Parathyroid adenoma (tissue), 2 donors: ENCODE results near the gene TFAP2A.

Experiments
- H2AFZ ChIP-seq: fragments of 300-600 bp; sonication (generic); one replicate; pipeline ENCODE4 v1.7.0; 2017; ENCODE audit warnings: antibody characterized with exemption, mild to moderate bottlenecking
- H3K27ac ChIP-seq: fragments of 300-600 bp; sonication (generic); one replicate; pipeline ENCODE4 v1.7.0; 2017
- H3K27me3 ChIP-seq: fragments of 300-600 bp; sonication (generic); one replicate; pipeline ENCODE4 v1.7.0; 2017; ENCODE audit warnings: low read length; ENCODE audit not compliant: control insufficient read depth, insufficient read depth
- H3K36me3 ChIP-seq: fragments of 300-600 bp; sonication (generic); one replicate; pipeline ENCODE4 v1.7.0; 2017; ENCODE audit warnings: low read length; ENCODE audit not compliant: control insufficient read depth, insufficient read depth
- H3K4me1 ChIP-seq: fragments of 300-600 bp; sonication (generic); one replicate; pipeline ENCODE4 v1.7.0; 2017; ENCODE audit warnings: control low read depth
- H3K4me2 ChIP-seq: fragments of 300-600 bp; sonication (generic); one replicate; pipeline ENCODE4 v1.7.0; 2017; ENCODE audit warnings: low read length
- H3K4me3 ChIP-seq: fragments of 300-600 bp; sonication (generic); one replicate; pipeline ENCODE4 v1.7.0; 2017; ENCODE audit warnings: low read depth, low read length
- H3K79me2 ChIP-seq: fragments of 300-600 bp; sonication (generic); one replicate; pipeline ENCODE4 v1.7.0; 2017; ENCODE audit warnings: control low read depth
- H3K9ac ChIP-seq: fragments of 300-600 bp; sonication (generic); one replicate; pipeline ENCODE4 v1.7.0; 2017; ENCODE audit warnings: mild to moderate bottlenecking
- H3K9me3 ChIP-seq: fragments of 300-600 bp; sonication (generic); one replicate; pipeline ENCODE4 v1.7.0; 2017; ENCODE audit warnings: low read length; ENCODE audit not compliant: control insufficient read depth
- TF ChIP-seq, protein P1 (sequence below): fragments of 300-600 bp; sonication (generic); IDR thresholded peaks from one replicate; pipeline ENCODE4 v1.7.0; 2017; ENCODE audit warnings: antibody characterized with exemption, mild to moderate bottlenecking
- donor health status: primary hyperparathyroidism.

The TFAP2A gene

DNA sequence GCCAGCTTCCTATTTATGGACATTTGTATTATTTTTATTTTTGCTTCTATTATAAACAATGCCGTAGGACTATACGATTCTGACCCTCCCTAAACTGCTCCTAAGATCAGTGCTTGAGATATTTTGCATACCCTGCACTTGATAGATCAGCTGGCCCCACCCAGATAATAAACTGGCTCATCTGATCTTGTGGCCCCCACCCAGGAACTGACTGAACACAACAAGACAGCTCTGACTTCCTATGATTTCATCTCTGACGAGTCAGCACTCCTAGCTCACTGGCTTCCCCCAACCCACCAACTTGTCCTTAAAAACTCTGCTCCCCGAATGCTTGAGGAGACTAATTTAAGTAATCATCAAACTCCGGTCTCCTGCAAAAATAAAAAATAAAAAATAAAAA lies 34.9 kb upstream of the TFAP2A start:
- Histone ChIP-seq H3K79me2 (no peaks in the 10 kb centered on the region), H3K36me3 (no peaks in the 10 kb centered on the region), H3K9ac (no peak overlapping the region), H3K27ac (no peak overlapping the region), H3K4me1 (no peaks in the 10 kb centered on the region), H3K4me3 (no peak overlapping the region), H3K9me3 (no peaks in the 10 kb centered on the region), H2AFZ (no peak overlapping the region), H3K4me2 (no peak overlapping the region), H3K27me3 (no peaks in the 10 kb centered on the region)
- TF ChIP-seq, protein P1, sequence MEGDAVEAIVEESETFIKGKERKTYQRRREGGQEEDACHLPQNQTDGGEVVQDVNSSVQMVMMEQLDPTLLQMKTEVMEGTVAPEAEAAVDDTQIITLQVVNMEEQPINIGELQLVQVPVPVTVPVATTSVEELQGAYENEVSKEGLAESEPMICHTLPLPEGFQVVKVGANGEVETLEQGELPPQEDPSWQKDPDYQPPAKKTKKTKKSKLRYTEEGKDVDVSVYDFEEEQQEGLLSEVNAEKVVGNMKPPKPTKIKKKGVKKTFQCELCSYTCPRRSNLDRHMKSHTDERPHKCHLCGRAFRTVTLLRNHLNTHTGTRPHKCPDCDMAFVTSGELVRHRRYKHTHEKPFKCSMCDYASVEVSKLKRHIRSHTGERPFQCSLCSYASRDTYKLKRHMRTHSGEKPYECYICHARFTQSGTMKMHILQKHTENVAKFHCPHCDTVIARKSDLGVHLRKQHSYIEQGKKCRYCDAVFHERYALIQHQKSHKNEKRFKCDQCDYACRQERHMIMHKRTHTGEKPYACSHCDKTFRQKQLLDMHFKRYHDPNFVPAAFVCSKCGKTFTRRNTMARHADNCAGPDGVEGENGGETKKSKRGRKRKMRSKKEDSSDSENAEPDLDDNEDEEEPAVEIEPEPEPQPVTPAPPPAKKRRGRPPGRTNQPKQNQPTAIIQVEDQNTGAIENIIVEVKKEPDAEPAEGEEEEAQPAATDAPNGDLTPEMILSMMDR: no peak

DNA sequence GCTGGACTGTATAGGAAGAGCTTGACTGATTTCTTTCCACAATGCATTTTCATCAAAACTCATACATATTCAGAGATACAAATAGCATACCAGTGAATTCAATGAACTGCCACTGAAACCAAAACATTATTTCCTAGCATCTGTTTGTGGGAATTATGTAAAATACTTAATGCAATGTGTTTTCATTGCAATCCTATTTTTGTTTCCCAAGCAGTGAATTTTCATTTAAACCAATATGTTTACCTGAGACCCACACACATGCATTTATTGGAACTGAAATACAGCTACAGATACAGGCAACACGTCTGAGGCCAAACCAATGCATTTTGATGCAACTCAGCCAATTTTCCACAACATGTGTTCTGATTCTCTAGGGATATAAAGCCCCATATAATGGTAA lies 33.2 kb upstream of the TFAP2A start:
- TF ChIP-seq, protein P1: no peak
- Histone ChIP-seq H3K27me3 (no peaks in the 10 kb centered on the region), H2AFZ (no peak overlapping the region), H3K4me2 (no peak overlapping the region), H3K9ac (no peak overlapping the region), H3K9me3 (no peaks in the 10 kb centered on the region), H3K27ac (no peak overlapping the region), H3K4me1 (no peaks in the 10 kb centered on the region), H3K79me2 (no peaks in the 10 kb centered on the region), H3K36me3 (no peaks in the 10 kb centered on the region), H3K4me3 (no peak overlapping the region)

DNA sequence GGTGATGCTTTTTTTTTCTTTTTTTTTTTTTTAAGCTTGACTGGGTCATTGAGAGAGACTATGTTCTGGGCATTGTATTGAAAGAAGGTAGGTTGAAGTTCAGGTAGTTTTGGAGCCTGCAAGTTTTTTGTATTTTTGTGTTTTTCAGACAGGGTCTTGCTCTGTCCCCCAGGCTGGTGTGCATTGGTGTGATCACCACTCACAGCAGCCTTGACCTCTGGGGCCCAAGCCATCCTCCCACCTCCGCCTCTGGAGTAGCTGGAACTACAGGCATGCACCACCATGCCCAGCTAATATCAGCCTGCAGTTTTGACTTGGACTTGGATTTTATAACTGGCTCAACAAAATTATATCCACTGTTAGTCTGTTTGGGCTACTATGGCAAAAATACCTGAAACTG lies 31.7 kb upstream of the TFAP2A start:
- Histone ChIP-seq H3K27me3 (no peaks in the 10 kb centered on the region), H3K9me3 (no peaks in the 10 kb centered on the region), H3K4me3 (no peak overlapping the region), H3K4me2 (no peak overlapping the region), H3K27ac (no peak overlapping the region), H3K36me3 (no peaks in the 10 kb centered on the region), H3K4me1 (no peaks in the 10 kb centered on the region), H3K9ac (no peak overlapping the region), H3K79me2 (no peaks in the 10 kb centered on the region), H2AFZ (no peak overlapping the region)
- TF ChIP-seq, protein P1: no peak

DNA sequence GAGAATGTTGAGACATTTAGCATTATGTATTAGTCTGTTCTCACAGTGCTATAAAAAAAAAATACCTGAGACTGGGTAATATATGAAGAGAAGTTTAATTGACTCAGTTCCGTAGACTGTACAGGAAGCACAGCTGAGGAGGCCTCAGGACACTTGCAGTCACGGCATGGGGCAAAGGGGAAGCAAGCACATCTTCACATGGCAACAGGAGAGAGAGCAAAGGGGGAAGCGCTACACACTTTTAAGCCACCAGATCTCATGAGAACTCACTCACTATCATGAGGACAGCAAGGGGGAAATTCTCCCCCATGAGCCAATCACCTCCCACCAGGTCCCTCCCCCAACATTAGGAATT lies 26.8 kb upstream of the TFAP2A start:
- Histone ChIP-seq H3K9me3 (no peaks in the 10 kb centered on the region), H3K4me1 (no peaks in the 10 kb centered on the region), H3K27me3 (no peaks in the 10 kb centered on the region), H2AFZ (no peak overlapping the region), H3K79me2 (no peaks in the 10 kb centered on the region), H3K9ac (no peak overlapping the region), H3K27ac (no peak overlapping the region), H3K4me2 (no peak overlapping the region), H3K4me3 (no peak overlapping the region), H3K36me3 (no peaks in the 10 kb centered on the region)
- TF ChIP-seq, protein P1: no peak

DNA sequence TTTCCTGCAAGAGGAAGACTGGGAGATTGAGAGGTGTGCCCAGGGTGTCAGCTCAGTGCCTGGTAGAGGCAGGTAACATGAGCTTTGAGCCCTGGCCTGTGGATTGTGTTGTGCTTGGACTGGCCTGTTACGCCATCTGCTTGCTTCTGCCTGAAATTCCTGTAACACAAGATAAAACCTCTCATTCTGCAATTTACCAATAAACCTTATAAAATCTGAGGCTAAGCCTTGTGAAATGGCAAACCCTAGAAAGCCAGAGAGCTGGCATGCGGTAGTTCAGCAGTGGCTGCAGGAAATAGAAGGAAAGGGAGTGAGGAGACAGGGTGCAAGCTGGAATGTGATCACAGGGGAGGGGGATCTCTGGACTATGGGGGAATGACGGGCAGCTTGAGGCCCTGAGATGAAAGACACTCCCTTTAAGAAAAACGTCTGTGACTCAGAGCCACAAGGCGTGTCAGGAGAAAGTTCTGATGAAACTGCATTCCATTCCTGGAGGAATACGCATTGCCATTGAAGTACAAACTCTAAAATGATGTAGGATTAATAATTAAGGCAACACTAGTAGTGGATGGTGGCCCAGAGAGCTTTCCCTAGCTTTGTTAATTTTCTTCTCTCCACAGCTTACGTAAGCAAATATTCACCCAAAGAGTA lies 26.3 kb upstream of the TFAP2A start:
- Histone ChIP-seq H3K9me3 (no peaks in the 10 kb centered on the region), H3K36me3 (no peaks in the 10 kb centered on the region), H3K4me3 (no peak overlapping the region), H3K9ac (no peak overlapping the region), H3K79me2 (no peaks in the 10 kb centered on the region), H3K4me1 (no peaks in the 10 kb centered on the region), H3K4me2 (no peak overlapping the region), H3K27ac (no peak overlapping the region), H2AFZ (no peak overlapping the region), H3K27me3 (no peaks in the 10 kb centered on the region)
- TF ChIP-seq, protein P1: no peak
